OCI-LY1 (cell line): ENCODE results near the gene RGS8.
A peak's percentile ranks its signal among the peaks of the same experiment; 100 is the strongest.

Experiments used
- H2AFZ ChIP-seq: fragments of 200-600 bp; sonication (generic), shearing (Covaris generic); 2 replicates; pipeline ENCODE4 v1.6.0; 2014; ENCODE audit warnings: antibody characterized with exemption, mild to moderate bottlenecking, low read length
- H3F3A ChIP-seq: fragments of 200-600 bp; sonication (generic), shearing (Covaris generic); 2 replicates; pipeline ENCODE4 v1.6.0; 2014; ENCODE audit warnings: mild to moderate bottlenecking, antibody characterized with exemption, low read length, moderate library complexity; ENCODE audit not compliant: insufficient read depth
- H3K27ac ChIP-seq: fragments of 200-600 bp; sonication (generic); 2 replicates; pipeline ENCODE4 v1.5.1; 2014; ENCODE audit warnings: low read length, mixed run types, mild to moderate bottlenecking, low read depth; ENCODE audit not compliant: poor library complexity, severe bottlenecking
- H3K27me3 ChIP-seq: fragments of 200-600 bp; sonication (generic); 2 replicates; pipeline ENCODE4 v1.6.0; 2014; ENCODE audit warnings: antibody characterized with exemption, mild to moderate bottlenecking, low read length, moderate library complexity; ENCODE audit not compliant: insufficient read depth
- H3K36me3 ChIP-seq: fragments of 200-600 bp; sonication (generic); 2 replicates; pipeline ENCODE4 v1.6.1; 2014; ENCODE audit warnings: mild to moderate bottlenecking, antibody characterized with exemption, low read length, moderate library complexity, mixed read lengths; ENCODE audit not compliant: insufficient read depth
- H3K4me1 ChIP-seq: fragments of 200-600 bp; sonication (generic); 2 replicates; pipeline ENCODE4 v1.5.1; 2014; ENCODE audit warnings: mild to moderate bottlenecking, low read length, moderate library complexity; ENCODE audit not compliant: insufficient read depth, severe bottlenecking
- H3K4me2 ChIP-seq: fragments of 200-600 bp; sonication (generic), shearing (Covaris generic); 2 replicates; pipeline ENCODE4 v1.6.1; 2014; ENCODE audit warnings: low read length
- H3K4me3 ChIP-seq: fragments of 200-600 bp; sonication (generic); 2 replicates; pipeline ENCODE4 v1.5.1; 2014; ENCODE audit warnings: low read length, low read depth, mild to moderate bottlenecking, mixed read lengths; ENCODE audit not compliant: poor library complexity, severe bottlenecking
- H3K79me2 ChIP-seq: fragments of 200-600 bp; shearing (Covaris generic); 2 replicates; pipeline ENCODE4 v1.6.1; 2016; ENCODE audit warnings: mixed run types, low read length, mixed read lengths; ENCODE audit not compliant: insufficient read depth
- H3K9ac ChIP-seq: fragments of 200-600 bp; sonication (generic), shearing (Covaris generic); 2 replicates; pipeline ENCODE4 v1.6.1; 2014; ENCODE audit warnings: mild to moderate bottlenecking, low read length, mixed read lengths
- H3K9me2 ChIP-seq: fragments of 200-600 bp; sonication (generic), shearing (Covaris generic); 2 replicates; pipeline ENCODE4 v1.6.1; 2014; ENCODE audit warnings: low read depth, mild to moderate bottlenecking, low read length, mixed read lengths
- H3K9me3 ChIP-seq: fragments of 200-600 bp; shearing (Covaris generic); 2 replicates; pipeline ENCODE4 v1.6.1; 2014; ENCODE audit warnings: low read length, mixed read lengths
- H4K20me1 ChIP-seq: fragments of 200-600 bp; sonication (generic), shearing (Covaris generic); 2 replicates; pipeline ENCODE4 v1.6.0; 2016; ENCODE audit warnings: mild to moderate bottlenecking, low read length; ENCODE audit not compliant: insufficient read depth
- EZH2 ChIP-seq: fragments of 200-600 bp; sonication (generic), shearing (Covaris generic); IDR thresholded peaks from 2 replicates; pipeline ENCODE4 v1.8.0; 2017; ENCODE audit warnings: borderline replicate concordance, mixed run types, mild to moderate bottlenecking, antibody characterized with exemption, low read length, moderate library complexity, mixed read lengths
- TF ChIP-seq, protein P1 (sequence below): fragments of 200-600 bp; sonication (generic), shearing (Covaris generic); IDR thresholded peaks from 2 replicates; pipeline ENCODE4 v1.5.1; 2017; ENCODE audit warnings: mild to moderate bottlenecking, antibody characterized with exemption, low read length, moderate library complexity, mixed read lengths

The RGS8 gene

GRCh38 chr1:182651339-182651724 is 33.1 kb downstream of the RGS8 start:
- no peak overlapping the region for H3K4me2 ChIP-seq
- H3K27me3 ChIP-seq = no peaks in the 10 kb centered on the region
- no peaks in the 10 kb centered on the region for H3K9me3 ChIP-seq
- H3K4me3 ChIP-seq = no peak overlapping the region
- no peaks in the 10 kb centered on the region for H3K36me3 ChIP-seq
- no peaks in the 10 kb centered on the region for H3F3A ChIP-seq
- H4K20me1 ChIP-seq = no peaks in the 10 kb centered on the region
- H3K27ac ChIP-seq = no peak overlapping the region
- H2AFZ ChIP-seq = no peak overlapping the region
- H3K9me2 ChIP-seq = no peaks in the 10 kb centered on the region
- TF ChIP-seq EZH2 = no peak
- TF ChIP-seq, protein P1, sequence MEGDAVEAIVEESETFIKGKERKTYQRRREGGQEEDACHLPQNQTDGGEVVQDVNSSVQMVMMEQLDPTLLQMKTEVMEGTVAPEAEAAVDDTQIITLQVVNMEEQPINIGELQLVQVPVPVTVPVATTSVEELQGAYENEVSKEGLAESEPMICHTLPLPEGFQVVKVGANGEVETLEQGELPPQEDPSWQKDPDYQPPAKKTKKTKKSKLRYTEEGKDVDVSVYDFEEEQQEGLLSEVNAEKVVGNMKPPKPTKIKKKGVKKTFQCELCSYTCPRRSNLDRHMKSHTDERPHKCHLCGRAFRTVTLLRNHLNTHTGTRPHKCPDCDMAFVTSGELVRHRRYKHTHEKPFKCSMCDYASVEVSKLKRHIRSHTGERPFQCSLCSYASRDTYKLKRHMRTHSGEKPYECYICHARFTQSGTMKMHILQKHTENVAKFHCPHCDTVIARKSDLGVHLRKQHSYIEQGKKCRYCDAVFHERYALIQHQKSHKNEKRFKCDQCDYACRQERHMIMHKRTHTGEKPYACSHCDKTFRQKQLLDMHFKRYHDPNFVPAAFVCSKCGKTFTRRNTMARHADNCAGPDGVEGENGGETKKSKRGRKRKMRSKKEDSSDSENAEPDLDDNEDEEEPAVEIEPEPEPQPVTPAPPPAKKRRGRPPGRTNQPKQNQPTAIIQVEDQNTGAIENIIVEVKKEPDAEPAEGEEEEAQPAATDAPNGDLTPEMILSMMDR = no peak
- no peak overlapping the region for H3K9ac ChIP-seq
- peaks cover 20% of the 10 kb centered on the region for H3K4me1 ChIP-seq
- no peaks in the 10 kb centered on the region for H3K79me2 ChIP-seq

DNA sequence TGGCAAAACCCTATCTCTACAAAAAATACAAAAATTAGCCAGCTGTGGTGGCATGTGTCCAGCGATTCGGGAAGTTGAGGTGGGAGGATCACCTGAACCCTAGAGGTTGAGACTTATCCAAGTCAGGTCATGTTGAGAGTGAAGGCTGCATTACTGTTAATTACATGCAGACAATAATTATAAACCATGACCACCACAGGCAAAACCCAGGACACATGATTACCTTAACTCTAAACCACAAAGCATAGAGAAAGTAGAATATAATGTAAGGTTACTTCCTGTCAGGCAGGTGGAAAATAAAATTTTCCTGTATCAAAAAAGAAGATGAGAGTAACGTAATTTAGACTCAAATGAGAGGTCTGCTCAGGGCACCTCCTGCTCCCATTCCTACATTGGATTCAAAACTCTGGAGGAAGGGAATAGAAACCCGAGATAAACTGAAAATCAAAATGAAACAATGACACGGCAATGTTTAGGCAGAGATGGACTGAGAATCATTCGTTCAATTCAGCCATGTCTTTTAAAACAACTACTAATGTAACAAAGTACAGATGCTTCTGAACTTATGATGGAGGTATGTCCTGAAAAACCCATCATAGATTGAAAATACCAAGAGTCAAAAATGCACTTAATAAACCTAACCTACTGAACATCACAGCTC is 33.6 kb downstream of the RGS8 start:
- no peaks in the 10 kb centered on the region for H3F3A ChIP-seq
- no peak overlapping the region for H3K4me3 ChIP-seq
- no peaks in the 10 kb centered on the region for H3K79me2 ChIP-seq
- no peaks in the 10 kb centered on the region for H3K36me3 ChIP-seq
- no peak overlapping the region for H3K9ac ChIP-seq
- no peaks in the 10 kb centered on the region for H4K20me1 ChIP-seq
- no peak overlapping the region for H2AFZ ChIP-seq
- no peaks in the 10 kb centered on the region for H3K9me3 ChIP-seq
- H3K4me1 ChIP-seq = peaks cover 20% of the 10 kb centered on the region
- peak overlapping the region; percentile 34; the same call in 1 of the 2 replicates for H3K4me2 ChIP-seq
- no peak overlapping the region for H3K27ac ChIP-seq
- TF ChIP-seq EZH2 = no peak
- TF ChIP-seq, protein P1 = no peak
- H3K9me2 ChIP-seq = no peaks in the 10 kb centered on the region
- H3K27me3 ChIP-seq = no peaks in the 10 kb centered on the region

DNA sequence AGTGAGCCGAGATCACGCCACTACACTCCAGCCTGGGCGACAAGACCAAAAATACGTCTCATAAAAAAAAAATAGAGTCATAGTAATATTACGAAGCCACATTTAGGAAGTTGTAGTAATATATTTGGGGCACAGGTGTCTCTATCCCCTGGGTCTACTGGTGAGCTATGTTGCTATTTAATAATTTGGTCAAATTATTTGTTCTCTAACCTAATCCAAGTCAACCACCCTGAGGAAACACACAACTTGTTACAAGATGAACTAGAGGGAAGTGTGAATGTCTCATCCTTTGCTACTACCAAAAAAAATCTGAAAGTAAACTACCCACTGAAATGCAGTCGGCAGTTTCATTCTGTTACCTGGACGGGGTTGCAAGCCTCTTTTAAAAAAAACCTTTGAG is 35.3 kb downstream of the RGS8 start:
- no peaks in the 10 kb centered on the region for H3K79me2 ChIP-seq
- no peaks in the 10 kb centered on the region for H4K20me1 ChIP-seq
- H3K27ac ChIP-seq = no peak overlapping the region
- H3K4me1 ChIP-seq = peaks cover 29% of the 10 kb centered on the region
- no peak overlapping the region for H3K9ac ChIP-seq
- H3K4me3 ChIP-seq = no peak overlapping the region
- TF ChIP-seq EZH2 = no peak
- TF ChIP-seq, protein P1 = no peak
- no peaks in the 10 kb centered on the region for H3K27me3 ChIP-seq
- H3K36me3 ChIP-seq = no peaks in the 10 kb centered on the region
- no peaks in the 10 kb centered on the region for H3K9me3 ChIP-seq
- H2AFZ ChIP-seq = no peak overlapping the region
- H3F3A ChIP-seq = no peaks in the 10 kb centered on the region
- H3K9me2 ChIP-seq = no peaks in the 10 kb centered on the region
- H3K4me2 ChIP-seq = no peak overlapping the region
